ENCODE measurements around the gene CYP4Z1.
"Not testable (repeated sequence)": the region's sequence is repeated elsewhere in the genome, so short reads cannot be mapped to it uniquely, and the experiment has no call there.

CYP4Z1 gene

DNA sequence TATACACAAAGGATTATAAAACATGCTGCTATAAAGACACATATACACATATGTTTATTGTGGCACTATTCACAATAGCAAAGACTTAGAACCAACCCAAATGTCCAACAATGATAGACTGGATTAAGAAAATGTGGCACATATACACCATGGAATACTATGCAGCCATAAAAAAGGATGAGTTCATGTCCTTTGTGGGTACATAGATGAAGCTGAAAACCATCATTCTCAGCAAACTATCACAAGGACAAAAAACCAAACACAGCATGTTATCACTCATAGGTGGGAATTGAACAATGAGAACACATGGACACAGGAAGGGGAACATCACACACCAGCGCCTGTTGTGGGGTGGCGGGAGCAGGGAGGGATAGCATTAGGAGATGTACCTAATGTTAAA is 60.0 kb downstream of the CYP4Z1 start:
- H3K27ac ChIP-seq (ENCODE audit: insufficient read depth, low read depth, low read length, poor library complexity, severe bottlenecking); H3K27me3 ChIP-seq (ENCODE audit: control insufficient read depth, insufficient read depth, low read length, poor library complexity, severe bottlenecking); H3K4me3 ChIP-seq (ENCODE audit: insufficient read depth, low read depth, low read length); H3K4me1 ChIP-seq (ENCODE audit: control insufficient read depth, insufficient read depth, low read length); H3K9me3 ChIP-seq (ENCODE audit: control insufficient read depth, low read length); H3K36me3 ChIP-seq (ENCODE audit: control insufficient read depth, insufficient read depth, low read length): not testable (repeated sequence)
- WGBS, 2 experiments: 86 to 96% methylated on average over 2 of the region's 2 CpGs

DNA sequence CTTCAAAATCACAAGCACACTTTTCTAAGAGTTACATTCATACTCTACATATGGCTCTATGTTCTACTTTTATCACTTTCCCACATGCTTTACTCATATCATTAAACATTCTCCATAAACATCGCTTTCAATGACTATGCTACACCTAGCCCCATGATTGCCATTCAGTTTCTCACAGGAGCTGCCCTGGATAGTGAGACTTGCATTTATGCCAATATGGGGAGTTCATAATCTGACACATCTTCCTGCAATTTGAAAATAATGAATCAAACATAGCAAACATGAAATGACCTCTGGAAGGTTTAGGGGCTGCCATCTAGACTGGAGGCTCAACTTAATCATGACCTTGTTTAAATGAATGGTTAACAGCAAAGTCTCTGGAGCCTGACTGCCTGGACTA is 61.2 kb downstream of the CYP4Z1 start:
- Histone ChIP-seq H3K27me3 (ENCODE audit: control insufficient read depth, insufficient read depth, low read length, poor library complexity, severe bottlenecking) (no peaks in the 10 kb centered on the region), H3K27ac (ENCODE audit: insufficient read depth, low read depth, low read length, poor library complexity, severe bottlenecking) (no peak overlapping the region), H3K4me3 (ENCODE audit: insufficient read depth, low read depth, low read length) (no peak overlapping the region), H3K4me1 (ENCODE audit: control insufficient read depth, insufficient read depth, low read length) (no peaks in the 10 kb centered on the region), H3K36me3 (ENCODE audit: control insufficient read depth, insufficient read depth, low read length) (no peaks in the 10 kb centered on the region), H3K9me3 (ENCODE audit: control insufficient read depth, low read length) (no peaks in the 10 kb centered on the region)
- WGBS, 2 experiments: 100% methylated on average over 1 of the region's 1 CpG

DNA sequence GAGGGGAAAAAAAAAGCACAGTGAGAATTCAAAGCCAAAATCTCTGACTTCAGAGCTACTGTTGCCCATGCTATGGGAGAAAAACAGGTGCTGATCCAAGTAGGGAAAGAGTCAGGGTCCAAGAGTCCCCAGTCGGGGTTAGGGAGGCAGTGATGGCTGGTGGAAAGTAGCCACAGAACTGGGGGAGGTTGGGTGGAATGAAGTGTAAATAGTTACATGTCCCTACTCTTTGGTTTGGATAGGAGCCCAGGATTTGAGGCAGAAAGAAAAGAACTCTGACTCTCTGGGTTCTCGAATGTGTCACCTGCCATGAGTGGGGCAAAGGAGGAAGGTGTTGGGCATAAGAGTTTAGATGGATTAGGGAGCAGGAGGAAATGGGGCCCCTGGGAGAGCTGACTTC is 61.8 kb downstream of the CYP4Z1 start:
- H3K9me3 ChIP-seq (ENCODE audit: control insufficient read depth, low read length); H3K27ac ChIP-seq (ENCODE audit: insufficient read depth, low read depth, low read length, poor library complexity, severe bottlenecking); H3K36me3 ChIP-seq (ENCODE audit: control insufficient read depth, insufficient read depth, low read length); H3K4me1 ChIP-seq (ENCODE audit: control insufficient read depth, insufficient read depth, low read length); H3K27me3 ChIP-seq (ENCODE audit: control insufficient read depth, insufficient read depth, low read length, poor library complexity, severe bottlenecking); H3K4me3 ChIP-seq (ENCODE audit: insufficient read depth, low read depth, low read length): not testable (repeated sequence)
- 91 to 96% methylated on average over 2 of the region's 2 CpGs for WGBS, 2 experiments

DNA sequence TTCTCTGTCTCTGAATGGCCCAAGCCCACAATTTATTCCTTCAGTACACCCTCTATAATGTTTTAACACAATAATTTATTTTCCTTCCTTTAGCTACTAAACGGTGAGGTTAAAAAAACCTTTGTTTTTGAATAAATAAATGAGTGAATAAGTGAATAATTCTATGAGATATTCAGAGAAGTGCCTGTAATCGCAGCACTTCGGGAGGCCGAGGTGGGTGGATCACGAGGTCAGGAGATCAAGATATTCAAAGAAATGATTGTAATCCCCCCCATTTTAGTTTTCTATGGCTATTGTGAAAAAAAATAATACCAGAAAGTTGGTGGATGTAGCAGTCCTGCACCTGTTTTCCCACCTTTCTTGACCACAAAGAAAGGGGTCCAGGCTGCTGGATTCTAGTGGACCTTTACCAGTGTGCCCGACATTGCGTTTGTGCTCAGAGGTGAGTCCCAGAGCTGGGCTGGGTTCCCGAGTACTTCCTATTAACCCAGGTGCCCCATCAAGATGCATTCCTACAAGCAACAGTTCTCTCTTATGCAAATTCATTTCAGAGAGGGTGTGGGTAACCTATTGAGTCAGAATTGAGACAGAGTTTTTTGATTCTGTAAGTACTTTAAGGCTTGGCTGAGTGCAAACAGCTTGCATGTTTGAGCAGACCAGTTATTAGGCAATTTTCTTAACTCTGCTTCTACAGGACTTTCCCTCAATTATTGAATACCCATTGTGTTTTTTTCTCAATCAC is 62.6 kb downstream of the CYP4Z1 start:
- not testable (repeated sequence) for H3K4me1 ChIP-seq (ENCODE audit: control insufficient read depth, insufficient read depth, low read length); H3K4me3 ChIP-seq (ENCODE audit: insufficient read depth, low read depth, low read length); H3K27me3 ChIP-seq (ENCODE audit: control insufficient read depth, insufficient read depth, low read length, poor library complexity, severe bottlenecking); H3K27ac ChIP-seq (ENCODE audit: insufficient read depth, low read depth, low read length, poor library complexity, severe bottlenecking); H3K9me3 ChIP-seq (ENCODE audit: control insufficient read depth, low read length); H3K36me3 ChIP-seq (ENCODE audit: control insufficient read depth, insufficient read depth, low read length)
- WGBS, 2 experiments: 82 to 86% methylated on average over 8 of the region's 8 CpGs

DNA sequence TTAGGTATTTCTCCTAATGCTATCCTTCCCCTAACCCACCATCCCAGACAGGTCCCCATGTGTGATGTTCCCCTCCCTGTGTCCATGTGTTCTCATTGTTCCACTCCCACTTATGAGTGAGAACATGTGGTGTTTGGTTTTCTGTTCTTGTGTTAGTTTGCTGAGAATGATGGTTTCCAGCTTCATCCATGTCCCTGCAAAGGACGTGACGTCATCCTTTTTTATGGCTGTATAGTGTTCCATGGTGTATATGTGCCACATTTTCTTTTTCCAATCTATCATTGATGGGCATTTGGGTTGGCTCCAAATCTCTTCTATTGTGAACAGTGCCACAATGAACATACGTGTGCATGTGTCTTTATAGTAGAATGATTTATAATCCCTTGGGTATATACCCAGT is 65.6 kb downstream of the CYP4Z1 start:
- H3K27me3 ChIP-seq (ENCODE audit: control insufficient read depth, insufficient read depth, low read length, poor library complexity, severe bottlenecking); H3K4me3 ChIP-seq (ENCODE audit: insufficient read depth, low read depth, low read length); H3K9me3 ChIP-seq (ENCODE audit: control insufficient read depth, low read length); H3K27ac ChIP-seq (ENCODE audit: insufficient read depth, low read depth, low read length, poor library complexity, severe bottlenecking); H3K36me3 ChIP-seq (ENCODE audit: control insufficient read depth, insufficient read depth, low read length); H3K4me1 ChIP-seq (ENCODE audit: control insufficient read depth, insufficient read depth, low read length): not testable (repeated sequence)
- 91 to 96% methylated on average over 3 of the region's 3 CpGs for WGBS, 2 experiments

DNA sequence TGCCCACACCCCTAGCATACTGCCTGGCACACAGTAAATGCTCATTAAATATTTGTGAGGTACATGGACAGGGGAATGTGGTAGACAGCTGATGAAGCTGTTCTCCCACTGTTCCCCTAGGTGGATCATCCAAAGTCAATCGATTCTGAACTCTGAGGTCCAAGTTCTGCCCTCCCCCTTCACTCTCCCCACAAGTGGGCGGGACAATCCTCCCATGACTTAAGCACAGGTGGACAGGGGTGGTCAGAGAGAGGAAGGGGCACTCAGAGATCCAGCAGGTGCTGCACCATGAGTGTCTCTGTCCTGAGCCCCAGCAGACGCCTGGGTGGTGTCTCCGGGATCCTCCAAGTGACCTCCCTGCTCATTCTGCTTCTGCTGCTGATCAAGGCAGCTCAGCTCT is 70.2 kb downstream of the CYP4Z1 start, which contains the start of gene CYP4A22:
CYP4A22 (plus strand) TSS at position 244 of the 400 bp plus-strand sequence; CDS start at position 289, 45 bp downstream.
- 91 to 96% methylated on average over 4 of the region's 4 CpGs for WGBS, 2 experiments
- no peaks in the 10 kb centered on the region for H3K36me3 ChIP-seq (ENCODE audit: control insufficient read depth, insufficient read depth, low read length)
- H3K4me1 ChIP-seq (ENCODE audit: control insufficient read depth, insufficient read depth, low read length): no peaks in the 10 kb centered on the region
- H3K27me3 ChIP-seq (ENCODE audit: control insufficient read depth, insufficient read depth, low read length, poor library complexity, severe bottlenecking): no peaks in the 10 kb centered on the region
- H3K27ac ChIP-seq (ENCODE audit: insufficient read depth, low read depth, low read length, poor library complexity, severe bottlenecking): no peak within 1 kb of the TSS
- H3K4me3 ChIP-seq (ENCODE audit: insufficient read depth, low read depth, low read length): no peak within 1 kb of the TSS
- H3K9me3 ChIP-seq (ENCODE audit: control insufficient read depth, low read length): no peaks in the 10 kb centered on the region

DNA sequence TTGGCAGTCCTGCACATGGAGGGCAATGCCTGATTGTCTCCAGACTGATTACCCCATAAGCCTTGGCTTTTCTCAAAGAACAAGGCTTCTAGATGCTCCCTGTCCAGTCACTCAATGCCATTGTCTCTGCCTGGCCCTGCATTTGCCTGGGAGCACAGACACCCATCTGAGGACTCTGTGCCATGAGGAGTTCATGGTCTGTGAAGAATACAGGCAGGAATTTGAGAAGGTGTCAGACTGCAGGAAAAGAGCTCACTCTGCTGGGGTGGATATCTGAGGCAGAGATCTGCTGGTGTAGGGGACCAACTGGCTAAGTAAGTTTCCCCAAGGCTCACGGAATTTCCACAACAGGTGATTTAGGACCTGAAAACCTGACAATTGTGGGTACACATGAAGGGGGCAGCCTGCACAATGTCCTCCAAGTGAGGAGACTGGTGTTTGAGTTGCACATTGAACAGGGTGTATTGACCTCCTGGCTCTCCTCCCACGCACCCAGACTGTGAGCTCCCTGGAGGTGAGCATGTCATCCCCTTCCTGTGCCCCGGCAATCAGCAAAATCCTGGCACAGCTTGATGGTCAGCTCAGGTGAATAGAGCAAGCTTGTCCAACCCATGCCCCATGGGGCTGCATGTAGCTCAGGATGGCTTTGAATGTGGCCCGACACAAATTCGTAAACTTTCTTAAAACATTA is 71.0 kb downstream of the CYP4Z1 start:
- no peak overlapping the region for H3K4me3 ChIP-seq (ENCODE audit: insufficient read depth, low read depth, low read length)
- no peaks in the 10 kb centered on the region for H3K9me3 ChIP-seq (ENCODE audit: control insufficient read depth, low read length)
- H3K36me3 ChIP-seq (ENCODE audit: control insufficient read depth, insufficient read depth, low read length): no peaks in the 10 kb centered on the region
- H3K4me1 ChIP-seq (ENCODE audit: control insufficient read depth, insufficient read depth, low read length): no peaks in the 10 kb centered on the region
- 92 to 95% methylated on average over 5 of the region's 5 CpGs for WGBS, 2 experiments
- H3K27ac ChIP-seq (ENCODE audit: insufficient read depth, low read depth, low read length, poor library complexity, severe bottlenecking): no peak overlapping the region
- no peaks in the 10 kb centered on the region for H3K27me3 ChIP-seq (ENCODE audit: control insufficient read depth, insufficient read depth, low read length, poor library complexity, severe bottlenecking)

DNA sequence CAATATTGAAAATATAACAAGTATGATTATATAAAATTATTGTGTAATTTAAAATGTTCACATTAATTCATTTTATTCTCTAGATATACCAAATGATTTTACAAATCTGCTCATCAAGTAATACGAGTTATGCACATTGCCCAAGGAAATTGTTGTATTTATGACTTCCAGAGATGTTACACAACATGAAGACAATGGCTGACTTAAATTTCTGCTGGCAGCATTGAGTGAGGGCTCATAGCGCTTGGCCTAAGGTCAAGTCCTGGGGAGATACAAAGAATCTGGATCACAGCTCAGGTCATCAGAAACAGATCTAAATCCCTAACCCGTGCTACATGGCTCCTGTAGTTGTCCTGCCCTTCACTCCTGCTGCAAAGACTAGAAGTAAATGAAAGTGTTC is 73.3 kb downstream of the CYP4Z1 start:
- H3K4me3 ChIP-seq (ENCODE audit: insufficient read depth, low read depth, low read length); H3K27me3 ChIP-seq (ENCODE audit: control insufficient read depth, insufficient read depth, low read length, poor library complexity, severe bottlenecking); H3K4me1 ChIP-seq (ENCODE audit: control insufficient read depth, insufficient read depth, low read length); H3K9me3 ChIP-seq (ENCODE audit: control insufficient read depth, low read length); H3K36me3 ChIP-seq (ENCODE audit: control insufficient read depth, insufficient read depth, low read length); H3K27ac ChIP-seq (ENCODE audit: insufficient read depth, low read depth, low read length, poor library complexity, severe bottlenecking): not testable (repeated sequence)
- WGBS, 2 experiments: 87 to 92% methylated on average over 3 of the region's 3 CpGs

DNA sequence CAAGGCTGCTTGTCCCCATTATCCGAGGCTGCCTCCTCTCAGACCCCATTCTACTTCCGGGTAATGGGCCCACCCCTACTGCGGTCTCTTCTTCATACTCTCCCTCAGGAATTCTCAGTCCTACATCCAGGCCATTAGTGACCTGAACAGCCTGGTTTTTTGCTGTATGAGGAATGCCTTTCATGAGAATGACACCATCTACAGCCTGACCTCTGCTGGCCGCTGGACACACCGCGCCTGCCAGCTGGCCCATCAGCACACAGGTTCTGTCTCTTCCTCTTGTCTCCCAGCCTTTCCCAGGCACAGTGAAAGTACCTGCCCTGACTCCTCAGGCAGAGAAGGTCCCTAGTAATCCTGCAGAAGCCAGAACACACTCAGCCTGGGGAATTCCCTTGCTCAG is 76.6 kb downstream of the CYP4Z1 start:
- H3K4me3 ChIP-seq (ENCODE audit: insufficient read depth, low read depth, low read length); H3K27ac ChIP-seq (ENCODE audit: insufficient read depth, low read depth, low read length, poor library complexity, severe bottlenecking); H3K36me3 ChIP-seq (ENCODE audit: control insufficient read depth, insufficient read depth, low read length); H3K4me1 ChIP-seq (ENCODE audit: control insufficient read depth, insufficient read depth, low read length); H3K9me3 ChIP-seq (ENCODE audit: control insufficient read depth, low read length); H3K27me3 ChIP-seq (ENCODE audit: control insufficient read depth, insufficient read depth, low read length, poor library complexity, severe bottlenecking): not testable (repeated sequence)
- 58 to 62% methylated on average over 6 of the region's 6 CpGs for WGBS, 2 experiments

DNA sequence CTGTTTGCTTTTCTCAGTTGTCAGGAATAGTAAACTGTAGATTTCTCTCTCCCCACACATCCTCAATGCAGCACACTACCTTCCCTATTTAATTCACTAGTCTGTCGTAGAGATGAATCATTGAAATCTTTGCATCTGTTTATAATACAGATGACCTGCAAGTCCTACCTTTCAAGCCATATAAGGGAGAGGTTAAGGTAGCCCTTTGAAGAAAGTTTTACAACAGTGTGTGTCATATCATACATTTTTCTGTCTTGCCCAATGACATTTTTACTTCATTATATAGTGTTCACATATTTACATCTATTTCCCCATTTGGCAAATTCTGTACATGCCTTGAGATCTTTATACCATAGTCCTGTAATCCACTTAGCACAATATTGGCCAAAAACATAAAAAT is 79.5 kb downstream of the CYP4Z1 start:
- H3K27ac ChIP-seq (ENCODE audit: insufficient read depth, low read depth, low read length, poor library complexity, severe bottlenecking); H3K9me3 ChIP-seq (ENCODE audit: control insufficient read depth, low read length); H3K4me3 ChIP-seq (ENCODE audit: insufficient read depth, low read depth, low read length); H3K27me3 ChIP-seq (ENCODE audit: control insufficient read depth, insufficient read depth, low read length, poor library complexity, severe bottlenecking); H3K36me3 ChIP-seq (ENCODE audit: control insufficient read depth, insufficient read depth, low read length); H3K4me1 ChIP-seq (ENCODE audit: control insufficient read depth, insufficient read depth, low read length): not testable (repeated sequence)
- 71% methylated on average over 1 of the region's 1 CpG; no CpG with 5 or more reads in 1 of the 2 experiments for WGBS, 2 experiments
